Stomach (tissue), 9 donors: ENCODE data around the gene TRNP1. TPM values are rescaled to one million over a fixed set of nuclear protein-coding genes. Genes with fewer than 3 reads are reported as not detected.

Experiments used
- DNase-seq, 2 donors: peaks; one replicate each; pipeline versions ENCODE4 v3.0.0 to v3.0.0-alpha.2; 2013 to 2019
- H3K27ac ChIP-seq, 5 donors: fragments of 200-600 bp in 4 of 5; sonication (generic) in 4 of 5; one replicate each; pipeline ENCODE4 v1.5.1; 2013 to 2019; ENCODE audit warnings: mild to moderate bottlenecking in 1 of 5, moderate library complexity in 1 of 5
- H3K27me3 ChIP-seq, 3 donors: fragments of 200-600 bp; sonication (generic); one replicate each; pipeline ENCODE4 v1.5.1; 2017 to 2019; ENCODE audit warnings: mixed run types in 1 of 3
- H3K36me3 ChIP-seq, 4 donors: fragments of 200-600 bp; sonication (generic); 1 replicate in 3 of 4; 2 replicates in 1 of 4; pipeline ENCODE4 v1.5.1; 2016 to 2019
- H3K4me1 ChIP-seq, 4 donors: fragments of 200-600 bp; sonication (generic); one replicate each; pipeline ENCODE4 v1.5.1; 2016 to 2019
- H3K4me3 ChIP-seq, 4 donors: fragments of 200-600 bp; sonication (generic) in 3 of 4; one replicate each; pipeline ENCODE4 v1.5.1; 2016 to 2019; ENCODE audit warnings: mild to moderate bottlenecking in 1 of 4
- H3K9me3 ChIP-seq, 4 donors: fragments of 200-600 bp; sonication (generic); one replicate each; pipeline ENCODE4 v1.5.1; 2016 to 2019
- EP300 ChIP-seq: sonication (generic); formaldehyde crosslinking; IDR thresholded peaks from one replicate; pipeline ENCODE4 v1.6.1; 2017; ENCODE audit warnings: antibody characterized with exemption
- POLR2A ChIP-seq, 4 donors: fragments of 450-650 bp; IDR thresholded peaks; one replicate each; pipeline ENCODE4 v1.6.1; 2016; ENCODE audit warnings: antibody characterized with exemption in 4 of 4, control low read depth in 2 of 4, mild to moderate bottlenecking in 1 of 4, moderate library complexity in 1 of 4
- POLR2AphosphoS5 ChIP-seq, 3 donors: sonication (generic); formaldehyde crosslinking; IDR thresholded peaks; one replicate each; pipeline ENCODE4 v1.6.1; 2016; ENCODE audit warnings: antibody characterized with exemption in 3 of 3
- WGBS, 5 donors: extraction: QIAGEN DNeasy Blood & Tissue Kit in 3 of 5; methylation state at CpG; one replicate each; pipeline versions ENCODE4 v1.1.5 to v1.1.7; 2013 to 2018; 5-methylcytosine and 5-hydroxymethylcytosine counted together
- intact Hi-C: fragments of 100-400 bp; cut with DNase I; formaldehyde crosslinking; loops from one replicate; pipeline ENCODE4 v1.15.1; 2023; ENCODE audit warnings: low total_unique reads
- polyA plus RNA-seq, 3 donors: library from polyadenylated mRNA; stranded (reverse); fragments of 200-250 nt; gene quantifications; one replicate each; pipeline ENCODE4 v1.2.3, GENCODE V29; 2013
- total RNA-seq, 5 donors: library from RNA; depleted of rRNA; stranded (reverse); fragments of >200 nt; gene quantifications; one replicate each; pipeline versions ENCODE4 v1.1.0 to v1.2.3, GENCODE V29; 2014 to 2016
- TF ChIP-seq, protein P1 (sequence below), 7 experiments: fragments of 450-650 bp in 4 of 7; fragments of 200-600 bp in 3 of 7; sonication (generic) in 3 of 7; IDR thresholded peaks; one replicate each; pipeline ENCODE4 v1.5.1; 2016 to 2019; ENCODE audit warnings: antibody characterized with exemption in 7 of 7, control low read depth in 2 of 7, mild to moderate bottlenecking in 1 of 7
- donor health status: healthy with polysubstance abuse.
- donor health status: Bipolar disorder and iron deficiency.
- donor health status: healthy.

The TRNP1 gene
- total and polyA plus RNA-seq, 8 donors = 1.7 to 216 (median 107) TPM

DNA sequence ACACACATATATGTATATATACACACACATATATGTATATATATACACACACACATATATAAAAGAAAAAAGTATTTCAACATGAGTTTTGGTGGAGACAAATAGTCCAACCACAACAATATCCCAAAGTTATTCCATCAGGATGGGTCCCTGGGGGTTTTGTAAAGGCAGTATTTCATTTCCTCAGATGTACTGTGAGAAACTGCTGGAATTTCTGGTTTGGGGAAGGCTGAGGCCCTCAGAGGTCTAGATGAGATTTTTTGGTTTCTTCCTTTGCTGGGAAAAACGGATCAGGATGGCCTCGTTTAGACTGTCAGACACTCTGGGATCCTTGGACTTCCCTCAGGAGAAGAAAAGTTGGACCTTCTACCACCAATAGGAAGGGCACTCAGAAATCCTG, 55.6 kb downstream of the TRNP1 start:
- Histone ChIP-seq H3K36me3 (no peaks in the 10 kb centered on the region), H3K9me3 (no peaks in the 10 kb centered on the region), H3K27ac (no peak overlapping the region), H3K4me1 (peaks cover 4 to 24% (median 8%) of the 10 kb centered on the region in 4 donors), H3K27me3 (no peaks in the 10 kb centered on the region), H3K4me3 (no peak overlapping the region)
- no peak for TF ChIP-seq POLR2A (IDR thresholded peaks at IDR 0.05)
- no peak for TF ChIP-seq EP300
- TF ChIP-seq, protein P1, sequence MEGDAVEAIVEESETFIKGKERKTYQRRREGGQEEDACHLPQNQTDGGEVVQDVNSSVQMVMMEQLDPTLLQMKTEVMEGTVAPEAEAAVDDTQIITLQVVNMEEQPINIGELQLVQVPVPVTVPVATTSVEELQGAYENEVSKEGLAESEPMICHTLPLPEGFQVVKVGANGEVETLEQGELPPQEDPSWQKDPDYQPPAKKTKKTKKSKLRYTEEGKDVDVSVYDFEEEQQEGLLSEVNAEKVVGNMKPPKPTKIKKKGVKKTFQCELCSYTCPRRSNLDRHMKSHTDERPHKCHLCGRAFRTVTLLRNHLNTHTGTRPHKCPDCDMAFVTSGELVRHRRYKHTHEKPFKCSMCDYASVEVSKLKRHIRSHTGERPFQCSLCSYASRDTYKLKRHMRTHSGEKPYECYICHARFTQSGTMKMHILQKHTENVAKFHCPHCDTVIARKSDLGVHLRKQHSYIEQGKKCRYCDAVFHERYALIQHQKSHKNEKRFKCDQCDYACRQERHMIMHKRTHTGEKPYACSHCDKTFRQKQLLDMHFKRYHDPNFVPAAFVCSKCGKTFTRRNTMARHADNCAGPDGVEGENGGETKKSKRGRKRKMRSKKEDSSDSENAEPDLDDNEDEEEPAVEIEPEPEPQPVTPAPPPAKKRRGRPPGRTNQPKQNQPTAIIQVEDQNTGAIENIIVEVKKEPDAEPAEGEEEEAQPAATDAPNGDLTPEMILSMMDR (IDR thresholded peaks at IDR 0.05) = no peak
- no peak for DNase-seq
- WGBS, 5 donors = 71 to 87% (median 81%) methylated on average over 2 of the region's 2 CpGs
- intact Hi-C loops = loop anchor here (5.0 to 10.0 kb wide), 2 partner anchors 48 to 54 kb away; partner anchors contain the start of gene TRNP1

DNA sequence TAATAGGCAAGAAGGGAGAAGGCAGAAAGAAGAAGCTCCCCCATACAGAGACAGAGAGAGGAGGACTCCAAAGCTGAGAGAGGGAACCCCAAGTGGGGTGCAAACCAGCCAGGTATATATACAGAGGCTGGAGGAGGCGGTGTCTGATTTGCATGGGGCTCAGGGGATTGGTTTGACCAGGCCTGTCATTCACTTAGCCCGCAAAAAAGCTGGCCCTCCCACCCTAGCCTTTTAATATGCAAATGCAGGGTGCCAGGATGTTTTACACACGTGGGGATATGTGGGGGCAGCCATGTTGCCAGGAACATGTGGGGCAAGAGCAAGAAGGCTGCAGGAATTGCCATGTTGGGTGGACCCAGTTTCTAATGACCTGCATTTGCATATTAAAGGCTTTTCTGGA, 56.1 kb downstream of the TRNP1 start:
- 52 to 68% (median 62%) methylated on average over 3 of the region's 3 CpGs for WGBS, 5 donors
- TF ChIP-seq POLR2A (IDR thresholded peaks at IDR 0.05) (no peak), EP300 (no peak), POLR2AphosphoS5 (IDR thresholded peaks at IDR 0.05) (no peak)
- TF ChIP-seq, protein P1 (IDR thresholded peaks at IDR 0.05) = no peak
- Histone ChIP-seq H3K27me3 (no peaks in the 10 kb centered on the region), H3K27ac (no peak overlapping the region), H3K4me1 (peaks cover 4 to 19% (median 8%) of the 10 kb centered on the region in 4 donors), H3K9me3 (no peaks in the 10 kb centered on the region), H3K36me3 (no peaks in the 10 kb centered on the region), H3K4me3 (no peak overlapping the region)
- intact Hi-C loops = loop anchor here (5.0 to 10.0 kb wide), 2 partner anchors 48 to 55 kb away; partner anchors contain the start of gene TRNP1
- no peak for DNase-seq

Other genes starting within 250 kb of the TRNP1 start
- 10 to 100 TPM in 2 of 5 donors, 1 to 10 TPM in 1, under 1 TPM in 1, not detected in 1; 0.87 to 30.8 (median 8.7) TPM for gene PIGV, start 205.7 kb upstream of the TRNP1 start, total RNA-seq
- 1 to 10 TPM; 3.4 to 7.5 (median 6.4) TPM for gene PIGV, start 205.7 kb upstream of the TRNP1 start, polyA plus RNA-seq
- 10 to 100 TPM in 3 of 5 donors, 1 to 10 TPM in 2; 5.2 to 81.7 (median 13.3) TPM for gene ZDHHC18, start 167.0 kb upstream of the TRNP1 start, total RNA-seq
- gene ZDHHC18, start 167.0 kb upstream of the TRNP1 start, polyA plus RNA-seq = 1 to 10 TPM; 6.3 to 9.0 (median 6.7) TPM
- gene SFN, start 130.5 kb upstream of the TRNP1 start, total RNA-seq = 100 to 1,000 TPM in 1 of 5 donors, 10 to 100 TPM in 4; 17.4 to 109 (median 78.1) TPM
- gene SFN, start 130.5 kb upstream of the TRNP1 start, polyA plus RNA-seq = 100 to 1,000 TPM in 2 of 3 donors, 10 to 100 TPM in 1; 77.6 to 410 (median 146) TPM
- 10 to 100 TPM in 2 of 5 donors, 1 to 10 TPM in 3; 5.4 to 66.3 (median 9.9) TPM for gene GPN2, start 103.4 kb upstream of the TRNP1 start, total RNA-seq
- gene GPN2, start 103.4 kb upstream of the TRNP1 start, polyA plus RNA-seq = 10 to 100 TPM; 11.2 to 20.6 (median 15.6) TPM
- 10 to 100 TPM in 3 of 5 donors, 1 to 10 TPM in 2; 3.1 to 42.0 (median 10.3) TPM for gene GPATCH3, start 93.2 kb upstream of the TRNP1 start, total RNA-seq
- 10 to 100 TPM; 13.5 to 21.8 (median 18.3) TPM for gene GPATCH3, start 93.2 kb upstream of the TRNP1 start, polyA plus RNA-seq
- gene NR0B2, start 79.7 kb upstream of the TRNP1 start, total RNA-seq = 10 to 100 TPM in 2 of 5 donors, 1 to 10 TPM in 1, not detected in 2; 8.3 to 31.2 (median 21.7) TPM
- 10 to 100 TPM; 10.7 to 63.3 (median 39.1) TPM for gene NR0B2, start 79.7 kb upstream of the TRNP1 start, polyA plus RNA-seq
- gene NUDC, start 71.9 kb upstream of the TRNP1 start, total RNA-seq = 10 to 100 TPM; 20.0 to 88.1 (median 33.5) TPM
- gene NUDC, start 71.9 kb upstream of the TRNP1 start, polyA plus RNA-seq = 10 to 100 TPM; 58.6 to 80.6 (median 71.7) TPM
- 10 to 100 TPM in 2 of 5 donors, 1 to 10 TPM in 3; 2.9 to 21.6 (median 7.1) TPM for gene KDF1, start 33.2 kb upstream of the TRNP1 start, total RNA-seq
- 10 to 100 TPM; 13.6 to 15.3 (median 14.5) TPM for gene KDF1, start 33.2 kb upstream of the TRNP1 start, polyA plus RNA-seq
- 10 to 100 TPM in 2 of 5 donors, 1 to 10 TPM in 3; 1.8 to 33.0 (median 5.5) TPM for gene TENT5B, start 19.2 kb downstream of the TRNP1 start, total RNA-seq
- 10 to 100 TPM in 1 of 3 donors, 1 to 10 TPM in 2; 1.7 to 27.5 (median 3.9) TPM for gene TENT5B, start 19.2 kb downstream of the TRNP1 start, polyA plus RNA-seq
- 100 to 1,000 TPM in 1 of 5 donors, 10 to 100 TPM in 4; 25.7 to 132 (median 42.0) TPM for gene SLC9A1, start 161.4 kb downstream of the TRNP1 start, total RNA-seq
- 10 to 100 TPM; 16.3 to 27.6 (median 19.2) TPM for gene SLC9A1, start 161.4 kb downstream of the TRNP1 start, polyA plus RNA-seq
- 10 to 100 TPM; 17.7 to 51.9 (median 35.3) TPM for gene WDTC1, start 240.9 kb downstream of the TRNP1 start, total RNA-seq
- 10 to 100 TPM in 2 of 3 donors, 1 to 10 TPM in 1; 7.8 to 21.4 (median 20.0) TPM for gene WDTC1, start 240.9 kb downstream of the TRNP1 start, polyA plus RNA-seq